CD4-positive, alpha-beta T cell treated with Interleukin-17A for 1 hour (primary cell): ENCODE data around the gene TDP2.
A peak's percentile ranks its signal among the peaks of the same experiment; 100 is the strongest.
"Not testable (repeated sequence)": the region's sequence is repeated elsewhere in the genome, so short reads cannot be mapped to it uniquely, and the experiment has no call there.

ENCODE experiments used
- DNase-seq: peaks from one replicate; pipeline ENCODE4 v3.0.0-alpha.2; 2020

Gene TDP2

DNA sequence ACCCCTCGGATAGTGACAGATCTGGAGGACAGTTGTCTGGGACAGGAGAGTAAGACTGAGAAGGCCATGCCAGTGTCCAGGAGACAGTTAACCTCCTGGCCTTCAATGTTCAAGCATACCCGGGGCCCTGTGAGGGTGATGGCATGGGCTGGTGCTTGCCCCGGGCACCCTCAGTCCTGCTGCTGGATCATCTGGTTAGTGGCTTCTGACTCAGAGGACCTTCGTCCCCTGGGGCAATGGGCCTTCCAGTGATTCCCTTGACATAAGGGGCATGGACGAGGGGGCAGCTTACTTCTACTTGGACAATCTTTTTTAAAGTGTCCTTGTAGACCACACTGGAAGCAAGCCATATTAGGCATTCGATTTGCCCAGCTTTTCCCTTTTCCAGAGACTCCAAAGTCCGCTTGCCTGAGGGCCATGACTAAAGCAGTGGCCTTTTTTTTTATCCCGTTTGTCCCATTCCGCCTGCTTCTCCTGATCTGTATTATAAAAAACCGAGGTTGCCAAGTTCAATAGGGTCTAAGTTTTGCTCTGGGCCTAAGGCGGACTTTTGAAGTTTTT is 12.2 kb upstream of the TDP2 start:
- not testable (repeated sequence) for DNase-seq

DNA sequence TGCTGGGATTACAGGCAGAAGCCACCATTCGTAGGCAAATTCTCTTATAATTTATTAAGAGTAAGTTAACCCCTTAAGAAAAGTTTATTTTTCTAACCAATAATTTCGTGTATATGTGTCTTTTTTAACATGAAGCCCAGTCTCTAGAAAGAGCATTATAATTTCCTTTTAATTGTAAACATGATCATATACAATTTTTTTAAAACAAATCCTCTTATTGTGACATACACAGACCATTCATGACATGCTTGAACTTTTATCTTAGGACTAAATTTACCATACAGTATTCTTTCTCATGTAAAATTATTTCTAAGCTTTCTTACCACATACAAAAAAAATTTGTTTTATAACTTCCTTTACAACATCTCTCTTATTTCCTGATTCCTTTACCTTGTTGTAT is 6.9 kb upstream of the TDP2 start:
- DNase-seq = no peak

DNA sequence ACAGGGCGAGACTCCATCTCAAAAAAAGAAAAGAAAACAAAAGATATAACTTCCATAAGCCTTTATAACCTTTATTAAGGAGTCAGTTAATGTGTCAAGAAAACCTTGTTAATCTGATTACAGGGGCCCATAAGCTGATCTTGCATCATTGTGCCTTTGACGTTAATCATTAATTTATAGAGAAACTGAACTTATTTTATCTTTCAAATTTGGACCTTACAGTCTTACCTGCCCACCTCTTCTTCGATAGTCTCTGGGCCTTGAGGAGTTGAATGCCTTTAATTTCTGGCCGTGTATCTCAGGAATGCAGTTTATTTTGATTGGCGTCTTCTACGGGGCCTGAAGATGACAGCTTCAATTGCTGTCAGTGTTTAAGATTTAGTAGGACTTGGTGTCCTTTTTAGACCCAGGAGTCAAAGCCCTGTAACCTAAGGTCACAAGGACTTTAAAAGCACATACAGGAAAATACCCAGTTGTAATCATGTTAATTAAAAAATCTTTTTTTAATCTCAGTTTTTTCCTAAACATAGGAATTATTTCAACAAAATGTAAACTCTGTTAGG is 6.0 kb upstream of the TDP2 start:
- no peak for DNase-seq

DNA sequence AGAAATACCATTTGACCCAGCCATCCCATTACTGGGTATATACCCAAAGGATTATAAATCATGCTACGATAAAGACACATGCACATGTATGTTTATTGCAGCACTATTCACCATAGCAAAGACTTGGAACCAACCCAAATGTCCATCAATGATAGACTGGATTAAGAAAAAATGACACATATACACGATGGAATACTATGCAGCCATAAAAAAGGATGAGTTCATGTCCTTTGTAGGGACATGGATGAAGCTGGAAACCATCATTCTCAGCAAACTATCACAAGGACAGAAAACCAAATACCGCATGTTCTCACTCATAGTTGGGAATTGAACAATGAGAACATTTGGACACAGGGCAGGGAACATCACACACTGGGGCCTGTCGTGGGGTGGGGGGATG is 4.4 kb upstream of the TDP2 start:
- DNase-seq = not testable (repeated sequence)

DNA sequence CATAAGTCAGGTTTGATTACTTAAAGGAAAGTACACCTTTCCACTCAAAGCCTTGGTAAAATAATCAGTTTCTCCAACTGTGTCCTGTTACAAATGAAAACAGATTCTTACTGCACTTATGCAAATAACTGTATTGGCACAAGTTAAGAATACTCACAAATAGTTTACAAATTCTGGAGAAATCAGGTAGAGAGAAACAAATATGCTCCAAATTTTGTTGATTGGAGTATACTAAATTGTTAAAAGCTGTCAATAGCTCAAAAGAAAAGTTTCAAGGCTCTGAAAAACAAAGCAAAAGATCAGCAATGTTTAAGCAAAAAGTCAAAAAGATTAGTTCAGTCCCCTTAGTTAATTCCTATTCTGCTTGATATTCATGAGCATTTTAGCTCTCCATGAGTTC is 3.8 kb upstream of the TDP2 start:
- not testable (repeated sequence) for DNase-seq

DNA sequence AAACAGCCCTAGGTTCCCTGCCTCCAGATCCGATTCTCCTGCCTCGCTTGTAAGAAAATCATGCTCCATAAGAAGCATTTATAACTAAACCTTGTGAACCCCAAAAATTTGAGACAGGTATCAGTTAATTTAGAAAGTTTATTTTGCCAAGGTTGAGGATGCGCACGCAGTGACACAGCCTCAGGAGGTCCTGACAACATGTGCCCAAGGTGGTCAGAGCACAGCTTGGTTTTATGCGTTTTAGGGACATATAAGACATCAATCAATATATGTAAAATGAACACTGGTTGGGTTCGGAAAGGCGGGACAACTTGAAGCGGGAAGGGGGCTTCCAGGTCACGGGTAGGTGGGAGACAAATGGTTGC is 2.3 kb upstream of the TDP2 start:
- DNase-seq = no peak

DNA sequence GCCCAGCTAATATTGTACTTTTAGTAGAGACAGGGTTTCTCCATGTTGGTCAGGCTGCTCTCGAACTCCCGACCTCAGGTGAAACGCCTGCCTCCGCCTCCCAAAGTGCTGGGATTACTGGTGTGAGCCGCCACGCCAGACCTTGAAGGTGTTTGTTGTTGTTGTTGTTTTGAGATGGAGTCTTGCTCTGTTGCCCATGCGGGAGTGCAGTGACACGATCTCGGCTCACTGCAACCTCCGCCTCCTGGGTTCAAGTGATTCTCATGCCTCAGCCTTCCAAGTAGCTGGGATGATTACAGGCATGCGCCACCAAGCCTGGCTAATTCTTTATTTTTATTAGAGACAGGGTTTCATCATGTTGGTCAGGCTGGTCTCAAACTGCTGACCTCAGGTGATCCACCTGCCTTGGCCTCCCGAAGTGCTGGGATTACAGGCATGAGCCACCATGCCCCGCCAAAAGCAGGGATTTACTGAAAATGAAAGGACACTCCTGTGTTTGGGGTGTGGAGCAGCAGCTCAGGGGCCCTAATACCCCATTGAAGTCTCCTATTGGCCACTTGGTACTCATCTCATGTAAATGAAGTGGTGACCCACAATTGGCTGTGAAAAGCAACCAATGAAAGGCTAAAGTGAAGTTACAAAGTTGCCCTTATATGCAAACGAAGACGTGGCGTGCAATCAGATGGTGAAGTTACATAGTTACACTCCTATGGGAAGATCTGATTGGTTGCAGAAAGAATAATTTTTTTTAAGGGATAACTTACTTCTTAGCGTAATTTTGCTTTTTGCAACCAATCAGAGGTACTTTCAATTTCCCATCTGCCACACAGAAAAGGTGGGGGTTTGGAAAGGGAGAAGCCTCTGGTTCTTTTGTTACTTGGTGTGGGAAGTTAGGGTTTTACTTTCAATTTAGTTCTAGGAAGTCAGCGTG is 1.6 kb upstream of the TDP2 start:
- peak; percentile 25 for DNase-seq

DNA sequence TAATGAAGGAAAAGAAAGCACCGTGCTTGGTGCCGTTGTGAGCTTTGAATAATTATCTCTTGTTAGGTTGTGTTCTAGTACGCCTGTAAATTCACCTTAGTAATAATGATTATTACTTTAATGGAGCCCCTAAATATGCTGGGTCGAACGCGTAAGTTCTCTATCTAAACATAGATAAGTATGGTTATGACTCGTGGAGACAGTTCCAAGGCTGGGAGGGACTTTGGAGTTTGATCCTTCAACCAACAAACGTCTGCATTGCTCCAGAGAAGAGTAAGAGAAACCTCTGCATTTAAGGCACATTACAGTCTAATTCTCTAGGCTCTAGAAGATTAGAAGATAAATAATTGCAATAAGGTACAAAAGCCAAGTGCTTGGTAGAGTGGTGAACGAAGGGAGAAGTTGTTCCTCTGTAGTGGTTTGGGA is 692 bp upstream of the TDP2 start:
- DNase-seq = no peak

DNA sequence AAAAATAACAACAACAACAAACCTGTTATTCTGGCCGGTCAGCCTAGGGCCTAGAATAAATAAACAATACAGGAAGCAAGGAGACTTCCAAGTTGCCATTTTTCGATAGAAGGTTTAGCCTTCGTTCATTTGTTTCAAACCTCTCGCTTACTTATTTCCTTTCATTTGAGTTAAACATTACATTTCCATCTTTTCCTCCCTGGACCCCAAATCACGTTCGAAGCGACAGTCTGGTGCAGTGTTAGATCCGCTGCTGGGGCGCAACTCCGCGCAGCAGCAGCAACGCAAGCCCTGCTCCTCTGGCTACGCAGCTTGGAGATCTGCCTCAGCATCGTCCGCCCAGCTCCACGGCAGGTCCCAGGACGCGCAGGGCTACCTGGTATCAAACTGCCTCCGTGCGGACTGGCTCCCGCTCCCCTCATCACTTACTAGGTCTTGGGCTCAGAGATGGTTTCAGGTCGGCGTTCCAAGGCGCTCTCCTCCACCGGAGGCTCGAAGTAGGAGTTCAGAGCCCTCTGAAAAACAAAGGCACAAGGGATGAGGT is 530 bp downstream of the TDP2 start:
- no peak for DNase-seq

DNA sequence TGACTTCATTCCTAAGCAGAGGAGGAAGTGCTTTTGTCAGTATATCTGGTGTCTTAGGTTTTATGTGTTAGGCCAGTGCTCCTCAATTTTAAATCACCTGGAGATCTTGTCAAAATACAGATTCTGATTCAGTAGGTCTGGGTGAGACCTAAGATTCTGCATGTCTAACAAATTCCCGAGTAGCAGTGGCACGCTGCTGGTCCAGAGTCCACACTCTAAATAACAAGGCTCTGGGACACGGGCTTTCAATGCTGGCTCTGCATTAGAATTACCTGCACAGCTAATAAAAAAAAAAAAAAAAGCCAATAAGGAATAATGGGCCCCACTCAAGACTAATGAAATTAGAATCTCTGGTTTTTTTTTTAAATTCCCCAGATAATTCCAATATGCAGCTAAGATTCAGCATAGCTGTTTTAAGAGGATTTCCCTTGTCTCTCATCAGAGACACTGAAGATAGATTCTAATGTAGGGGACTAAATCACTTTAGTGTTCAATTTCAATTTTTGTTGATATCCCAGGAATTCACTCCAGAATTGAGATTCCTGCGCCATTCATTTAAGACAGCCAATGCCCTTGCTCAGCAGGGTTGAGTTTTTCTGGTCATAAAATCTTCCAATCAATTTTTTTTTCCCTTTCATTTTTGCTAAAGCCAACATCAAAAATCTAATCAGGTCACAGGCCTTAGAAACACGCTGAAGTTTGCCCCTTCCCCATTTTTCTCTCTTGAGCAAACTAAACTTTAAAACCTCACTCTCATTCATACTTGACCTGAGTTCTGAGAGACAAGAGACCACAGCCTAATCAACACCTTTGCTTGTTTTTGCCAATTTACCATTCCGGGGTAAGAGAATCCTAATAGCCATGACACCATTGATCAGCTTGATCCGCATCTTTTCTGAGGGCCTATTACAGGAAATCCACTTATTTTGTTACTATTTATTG is 2.4 kb downstream of the TDP2 start:
- DNase-seq = no peak

DNA sequence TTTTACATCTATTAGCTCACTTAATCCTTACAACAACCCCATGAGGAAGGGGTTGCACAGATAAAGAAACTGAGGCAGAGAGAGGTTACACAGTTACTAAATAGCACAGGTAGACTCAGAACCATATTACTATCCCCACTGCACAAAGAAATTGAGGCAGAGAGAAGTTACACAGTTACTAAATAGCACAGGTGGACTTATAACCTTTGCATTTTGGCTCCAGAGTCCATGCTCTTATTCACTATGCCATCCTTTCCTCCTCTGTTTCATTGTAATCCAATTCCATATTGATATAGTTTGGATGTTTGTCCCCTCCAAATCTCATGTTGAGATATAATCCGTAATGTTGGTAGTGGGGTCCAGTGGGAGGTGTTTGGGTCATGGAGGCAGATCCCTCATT is 3.5 kb downstream of the TDP2 start:
- DNase-seq = no peak

DNA sequence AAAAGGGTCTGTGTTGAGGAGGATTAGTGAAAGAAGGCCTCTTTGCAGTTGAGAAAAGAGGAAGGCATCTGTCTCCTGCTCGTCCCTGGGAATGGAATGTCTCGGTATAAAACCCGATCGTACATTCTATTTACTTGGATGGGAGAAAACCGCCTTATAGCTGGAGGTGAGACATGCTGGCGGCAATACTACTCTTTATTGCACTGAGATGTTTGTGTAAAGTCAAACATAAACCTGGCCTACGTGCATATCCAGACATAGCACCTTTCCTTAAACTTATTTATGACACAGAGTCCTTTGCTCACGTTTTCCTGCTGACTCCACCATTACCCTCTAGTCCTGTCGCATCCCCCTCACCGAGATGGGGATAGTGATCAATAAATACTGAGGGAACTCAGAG is 4.5 kb downstream of the TDP2 start:
- DNase-seq = no peak

DNA sequence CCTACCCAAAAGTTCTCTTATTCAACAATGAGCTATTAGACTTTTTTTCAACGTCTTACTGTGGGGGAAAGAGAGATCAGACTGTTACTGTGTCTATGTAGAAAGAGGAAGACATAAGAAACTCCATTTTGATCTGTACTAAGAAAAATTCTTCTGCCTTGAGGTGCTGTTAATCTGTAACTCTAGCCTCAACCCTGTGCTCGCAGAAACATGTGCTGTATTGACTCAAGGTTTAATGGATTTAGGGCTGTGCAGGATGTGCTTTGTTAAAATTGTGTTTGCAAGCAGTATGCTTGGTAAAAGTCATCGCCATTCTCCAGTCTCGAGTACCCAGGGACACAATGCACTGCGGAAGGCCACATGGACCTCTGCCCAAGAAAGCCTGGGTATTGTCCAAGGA is 4.9 kb downstream of the TDP2 start:
- not testable (repeated sequence) for DNase-seq

DNA sequence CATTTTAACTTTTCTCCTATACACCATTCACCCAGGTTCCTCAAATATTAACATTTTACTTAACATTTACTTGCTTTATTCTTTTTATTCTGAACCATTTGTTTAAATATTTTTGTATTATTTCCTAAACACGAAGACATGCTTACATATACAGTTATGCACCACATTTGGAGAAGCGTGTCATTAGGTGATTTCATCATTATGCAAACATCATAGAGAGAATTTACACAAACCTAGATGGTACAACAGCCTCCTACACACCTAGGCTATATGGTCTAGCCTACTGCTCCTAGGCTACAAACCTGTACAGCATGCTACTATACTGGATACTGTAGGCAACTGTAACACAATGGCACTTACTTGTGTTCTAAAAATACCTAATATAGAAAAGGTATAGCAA is 6.6 kb downstream of the TDP2 start:
- DNase-seq = no peak

DNA sequence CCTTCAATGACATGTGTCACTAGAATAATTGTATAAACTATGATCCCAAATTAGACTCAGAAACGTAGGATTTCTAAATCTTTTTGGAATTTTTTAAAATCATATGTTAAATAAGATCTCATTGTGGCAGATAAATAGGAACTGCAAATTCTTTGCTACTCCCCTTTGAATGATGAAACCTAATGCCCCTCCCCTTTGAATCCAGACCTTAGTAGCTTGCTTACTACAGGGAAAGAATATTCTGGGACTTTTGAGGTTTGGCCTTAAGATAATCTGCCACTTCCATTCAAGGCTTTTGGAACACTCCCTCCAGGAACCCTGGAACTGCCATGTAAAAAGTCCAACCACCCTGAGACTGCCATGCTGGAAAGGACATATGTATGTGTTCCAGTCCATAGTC is 7.1 kb downstream of the TDP2 start:
- no peak for DNase-seq

DNA sequence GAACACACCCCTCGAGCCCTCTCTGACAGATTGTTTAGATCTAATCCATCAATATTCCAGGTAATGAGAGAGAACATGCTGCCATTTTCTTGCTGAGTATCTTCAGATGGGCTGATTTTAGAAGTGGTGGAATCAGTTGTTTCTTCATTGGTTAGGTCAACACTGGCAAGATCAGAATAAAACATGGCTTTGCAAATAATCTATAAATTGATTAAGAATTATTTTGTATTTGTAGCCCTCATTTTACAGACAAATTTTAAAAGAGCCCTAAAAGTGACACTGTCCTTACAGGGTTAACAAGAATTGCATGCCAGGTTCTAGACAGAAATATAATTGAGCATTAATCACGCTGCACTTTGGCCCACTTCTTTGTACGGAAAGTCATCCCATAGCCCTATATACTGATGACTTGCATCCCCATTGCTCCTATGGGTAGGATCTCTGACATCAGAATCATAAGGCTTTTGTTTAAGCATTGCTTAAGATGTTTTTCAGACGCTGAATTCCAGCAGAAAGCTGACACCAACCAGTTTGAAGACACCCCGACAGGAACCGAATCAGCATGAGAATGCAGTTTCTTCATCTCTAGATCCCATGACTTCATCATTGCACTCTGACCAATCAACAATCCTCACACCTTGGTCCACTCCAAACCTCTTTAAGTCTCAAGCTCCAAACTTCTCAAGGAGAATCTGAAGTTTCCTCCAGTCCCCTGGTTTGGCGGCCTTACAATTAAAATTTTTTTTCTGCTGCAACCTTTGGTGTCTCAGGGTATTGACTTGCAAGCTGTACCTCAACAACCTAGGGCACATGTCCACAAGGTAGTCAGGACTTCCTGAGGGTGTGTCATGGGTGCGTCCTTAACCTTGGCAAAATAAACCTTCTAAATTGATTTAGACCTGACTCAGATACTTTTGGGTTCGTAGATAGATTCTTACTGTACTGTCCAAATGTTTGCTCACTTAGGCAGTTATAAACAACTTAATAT is 7.8 kb downstream of the TDP2 start:
- no peak for DNase-seq

DNA sequence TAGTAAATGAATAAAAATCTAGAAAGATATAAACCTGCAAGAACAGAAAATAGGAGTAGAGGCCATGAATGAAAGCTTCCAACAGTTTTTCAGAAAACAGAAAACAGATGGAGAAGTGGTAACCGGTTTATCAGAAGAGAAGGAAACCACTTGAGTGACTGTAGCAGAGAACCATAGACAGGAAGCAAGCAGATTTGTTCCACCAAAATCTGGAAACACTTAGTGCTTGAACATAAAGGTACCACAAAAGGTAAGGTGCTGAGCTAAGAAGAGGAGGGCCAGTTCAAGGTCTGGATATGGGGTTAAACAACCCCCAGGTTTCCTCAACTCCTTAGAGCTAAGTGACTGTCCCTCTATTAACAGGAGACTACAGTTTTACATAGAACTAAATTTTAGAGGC is 11.5 kb downstream of the TDP2 start:
- no peak for DNase-seq

DNA sequence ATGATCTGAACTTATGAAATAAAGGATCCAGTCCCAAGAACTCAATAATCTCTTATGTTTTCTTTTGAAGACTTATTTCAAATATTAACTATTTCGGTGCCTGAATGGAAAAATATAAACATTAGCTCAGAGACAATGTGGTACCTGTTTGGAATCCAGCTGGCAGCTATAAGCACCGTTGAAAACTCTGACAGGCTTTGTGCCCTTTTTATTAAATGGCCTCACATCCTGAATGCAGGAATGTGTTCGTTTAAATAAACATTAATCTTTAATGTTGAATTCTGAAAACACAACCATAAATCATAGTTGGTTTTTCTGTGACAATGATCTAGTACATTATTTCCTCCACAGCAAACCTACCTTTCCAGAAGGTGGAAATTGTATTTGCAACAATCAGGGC is 16.3 kb downstream of the TDP2 start:
- no peak for DNase-seq

DNA sequence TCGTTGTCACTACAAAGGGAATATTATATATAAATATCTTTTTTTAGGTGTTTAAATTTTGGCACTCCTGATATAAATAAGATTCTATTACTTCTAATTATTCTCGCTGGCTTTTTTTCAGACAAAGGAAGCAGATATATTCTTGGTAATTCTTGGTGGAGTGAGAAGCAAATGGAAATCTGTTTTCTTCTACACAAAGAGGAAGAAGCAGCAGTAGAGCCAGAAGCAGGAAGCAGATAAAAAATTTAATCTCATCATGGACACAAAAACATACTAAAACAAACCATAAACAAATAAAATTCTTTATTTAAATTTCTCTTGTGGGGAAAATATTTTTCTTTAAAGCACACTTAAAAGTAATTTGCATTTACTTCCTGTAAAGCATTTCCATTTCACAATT is 17.0 kb downstream of the TDP2 start:
- DNase-seq = no peak

DNA sequence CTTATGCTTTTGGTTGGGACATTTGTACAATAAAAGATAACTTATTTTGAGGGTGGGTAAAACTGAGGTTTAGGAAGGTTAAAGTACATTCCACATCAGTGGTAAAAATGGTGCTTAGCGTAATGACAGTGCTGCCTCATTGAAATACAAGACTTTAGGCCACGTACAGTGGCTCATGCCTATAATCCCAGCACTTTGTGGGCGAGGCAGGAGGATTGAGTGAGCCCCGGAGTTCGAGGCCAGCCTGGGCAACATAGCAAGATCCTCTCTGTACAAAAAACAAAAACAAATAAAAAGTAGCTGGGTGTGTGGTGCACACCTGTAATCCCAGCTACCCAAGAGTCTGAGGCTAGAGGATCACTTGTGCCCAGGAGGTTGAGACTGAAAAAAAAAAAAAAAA is 18.4 kb downstream of the TDP2 start:
- no peak for DNase-seq

DNA sequence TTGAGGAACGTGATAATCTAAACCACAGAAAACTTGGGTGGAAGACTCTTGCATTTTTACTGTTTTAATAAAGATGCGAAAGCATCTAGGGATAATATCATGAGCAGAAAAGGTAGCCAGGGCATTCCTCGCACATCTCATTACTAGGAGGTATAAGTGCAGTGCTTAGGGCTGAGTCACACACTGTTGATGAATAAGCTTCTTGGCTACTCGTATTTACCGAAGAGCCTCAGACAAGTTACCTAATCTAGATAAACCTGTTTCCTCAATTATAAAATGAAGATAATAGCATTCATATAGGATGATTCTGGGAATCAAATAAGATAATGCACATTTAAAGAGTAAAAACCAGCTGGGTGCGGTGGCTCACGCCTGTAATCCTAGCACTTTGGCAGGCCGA is 19.9 kb downstream of the TDP2 start:
- no peak for DNase-seq

DNA sequence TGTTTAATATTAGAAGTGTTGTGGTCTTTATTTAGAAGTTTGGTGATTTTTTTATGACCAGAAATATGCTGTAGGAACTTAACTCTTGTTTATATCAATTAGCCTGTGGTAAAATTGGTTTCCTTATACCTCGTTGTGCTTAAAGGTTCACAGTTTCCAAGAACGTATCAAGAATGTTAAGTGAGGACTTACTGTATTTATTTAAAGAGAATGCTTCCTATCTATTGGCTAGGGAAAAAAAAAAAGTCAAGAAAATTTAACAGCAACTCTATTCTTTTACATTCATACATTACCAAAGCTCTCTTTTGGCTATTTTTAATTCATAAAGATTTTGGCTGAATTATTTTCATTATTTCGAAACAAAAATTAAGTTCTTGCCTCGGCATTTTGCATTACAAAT is 22.3 kb downstream of the TDP2 start:
- DNase-seq = no peak
